ENCODE data around the gene C15orf39.

C15orf39 gene

GRCh38 chr15:75172284-75172820 is 29.3 kb upstream of the C15orf39 start:
- no peak for DNase-seq (ENCODE audit: low read depth)

DNA sequence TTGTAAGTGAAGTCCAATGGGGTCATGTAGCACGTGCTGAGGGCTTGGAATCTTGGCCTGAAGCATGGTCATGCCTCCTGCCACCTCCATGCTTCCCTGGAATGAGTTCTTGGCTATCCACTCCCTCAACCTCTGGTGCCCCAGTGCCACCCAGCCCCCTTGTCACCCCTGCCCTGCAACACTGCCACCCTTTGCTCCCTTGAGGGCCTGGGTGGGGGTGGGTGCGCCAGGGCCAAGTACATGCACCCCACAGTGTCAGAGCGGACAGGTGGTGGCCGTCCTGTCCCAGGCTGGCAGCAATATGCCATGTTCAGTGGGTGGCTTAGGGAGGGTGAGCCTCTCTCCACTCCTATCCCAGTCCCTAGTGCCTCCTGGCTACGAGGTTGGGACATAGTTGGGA is 27.6 kb upstream of the C15orf39 start:
- no peak for DNase-seq (ENCODE audit: low read depth)

DNA sequence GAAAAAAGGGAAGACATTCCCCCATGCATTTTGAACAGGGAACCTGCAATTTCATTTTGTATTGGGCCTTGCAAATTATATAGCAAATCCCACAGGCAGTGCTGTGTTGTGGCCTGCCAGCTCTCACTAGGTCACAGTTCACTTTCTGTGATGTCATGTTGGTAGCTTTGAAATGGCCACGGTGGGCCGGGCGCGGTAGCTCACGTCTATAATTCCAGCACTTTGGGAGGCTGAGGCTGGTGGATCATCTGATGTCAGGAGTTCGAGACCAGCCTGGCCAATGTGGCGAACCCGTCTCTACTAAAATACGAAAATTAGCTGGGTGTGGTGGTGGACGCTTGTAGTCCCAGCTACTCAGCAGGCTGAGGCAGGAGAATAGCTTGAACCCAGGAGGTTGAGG is 27.0 kb upstream of the C15orf39 start:
- no peak for DNase-seq (ENCODE audit: low read depth)

GRCh38 chr15:75176396-75176761 is 25.3 kb upstream of the C15orf39 start:
- DNase-seq (ENCODE audit: low read depth), result no peak

- no peak for DNase-seq (ENCODE audit: low read depth)
These were observed 24.2 kb upstream of the C15orf39 start for GRCh38 chr15:75177360-75178071.

DNA sequence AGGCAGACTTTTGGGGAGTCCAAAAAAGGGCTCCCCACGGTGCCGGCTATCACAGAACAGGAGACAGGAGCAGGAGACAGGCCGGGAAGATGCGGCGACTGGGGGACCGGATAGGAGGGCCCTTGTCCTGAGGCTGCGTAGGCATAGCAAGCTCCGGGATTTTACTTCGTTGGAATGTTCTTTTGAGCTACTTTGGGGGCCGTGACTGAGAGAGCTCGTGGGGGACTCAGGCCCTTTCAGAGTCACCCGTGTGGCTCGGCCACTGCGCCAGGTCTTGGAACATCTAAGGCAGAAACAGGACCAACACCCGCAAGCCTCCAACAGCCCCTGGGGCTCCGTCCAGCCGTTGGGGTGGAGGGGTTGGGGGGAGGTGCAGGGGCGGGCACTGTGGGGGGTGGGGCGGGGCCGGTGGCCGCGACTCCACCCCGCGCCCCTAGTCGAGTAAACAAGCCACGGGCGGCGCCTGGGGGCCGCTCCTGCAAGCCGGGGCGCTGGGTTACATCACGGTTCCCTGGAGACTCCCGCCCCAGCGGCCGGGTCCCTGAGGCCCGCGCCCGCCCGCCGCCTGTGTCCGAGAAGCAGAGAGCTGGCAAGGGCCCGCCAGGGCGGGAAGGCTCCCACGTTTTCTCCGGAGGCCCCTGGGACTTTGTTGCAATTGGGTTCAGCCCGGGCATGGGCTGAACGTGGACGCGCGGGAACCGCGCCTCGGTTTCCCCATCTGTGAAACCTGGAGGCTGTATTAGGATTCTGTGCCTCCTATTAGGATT is 23.3 kb upstream of the C15orf39 start:
- DNase-seq (ENCODE audit: low read depth), result no peak

- no peak for DNase-seq (ENCODE audit: low read depth)
These were observed 22.5 kb upstream of the C15orf39 start for GRCh38 chr15:75178938-75179745.

GRCh38 chr15:75179746-75180140 is 21.9 kb upstream of the C15orf39 start:
- DNase-seq (ENCODE audit: low read depth), result no peak

- no peak for DNase-seq (ENCODE audit: low read depth)
These were observed 19.9 kb upstream of the C15orf39 start for GRCh38 chr15:75181780-75182179.

- DNase-seq (ENCODE audit: low read depth), result no peak
These were observed 19.2 kb upstream of the C15orf39 start for GRCh38 chr15:75182187-75183131.

DNA sequence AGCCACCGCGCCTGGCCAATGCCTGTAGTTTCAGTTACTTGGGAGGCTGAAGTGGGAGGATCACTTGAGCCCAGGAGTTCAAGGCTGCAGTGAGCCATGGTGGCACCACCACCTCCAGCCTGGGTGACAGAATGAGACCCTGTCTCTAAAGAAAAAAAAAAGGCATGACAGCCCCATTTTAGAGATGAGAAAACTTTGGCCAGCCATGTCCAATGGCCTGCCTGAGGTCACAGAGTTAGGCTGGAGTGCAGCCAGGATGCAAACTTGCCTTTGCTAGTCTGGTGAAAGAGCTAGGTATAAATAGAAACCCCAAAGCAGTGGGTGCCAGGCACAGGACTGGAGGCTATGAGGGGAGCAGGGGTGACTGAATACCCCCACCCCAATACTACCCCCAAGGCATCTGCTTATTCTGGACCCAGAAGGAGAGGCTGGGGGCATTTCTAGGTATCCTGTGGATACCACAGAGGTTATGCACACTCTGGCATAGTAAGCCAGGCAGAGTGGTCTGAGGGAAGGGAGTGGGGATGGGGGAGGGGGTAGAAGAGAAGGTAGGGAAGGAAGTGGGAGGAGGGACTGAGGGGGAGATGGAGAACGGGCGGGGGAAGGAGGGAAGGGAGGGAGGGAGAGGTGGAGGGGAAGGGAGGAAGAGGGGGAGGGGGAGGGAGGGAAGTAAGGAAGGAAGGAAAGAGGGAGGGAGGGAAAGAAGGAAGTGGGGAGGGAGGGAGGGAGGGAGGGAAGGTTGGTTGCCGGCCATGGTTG is 16.2 kb upstream of the C15orf39 start:
- DNase-seq (ENCODE audit: low read depth), result no peak

GRCh38 chr15:75186044-75186443 is 15.6 kb upstream of the C15orf39 start:
- DNase-seq (ENCODE audit: low read depth), result no peak

GRCh38 chr15:75188499-75188898 is 13.2 kb upstream of the C15orf39 start:
- DNase-seq (ENCODE audit: low read depth), result no peak

- DNase-seq (ENCODE audit: low read depth), result no peak
These were observed 10.4 kb upstream of the C15orf39 start for GRCh38 chr15:75191235-75191634.

DNA sequence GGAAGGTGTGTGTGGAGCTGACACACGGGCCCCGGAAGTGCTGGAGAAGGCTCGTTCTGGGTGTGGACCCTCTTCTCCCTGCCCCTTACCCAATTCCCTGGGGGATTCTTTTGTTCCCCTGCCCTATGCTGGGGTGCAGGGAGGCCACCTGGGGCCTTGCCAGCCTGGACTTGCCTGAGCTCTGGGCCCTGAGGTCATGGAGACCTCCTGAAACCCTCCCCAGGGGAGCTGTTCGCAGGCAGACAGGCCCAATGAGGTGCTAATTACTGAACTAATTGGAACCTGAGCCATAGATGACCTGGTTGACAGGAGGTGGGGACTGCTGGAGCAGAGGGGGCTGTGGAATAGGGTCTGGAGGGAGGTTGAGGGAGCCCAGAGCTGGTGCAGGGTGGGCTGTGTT is 9.4 kb upstream of the C15orf39 start:
- DNase-seq (ENCODE audit: low read depth), result no peak

DNA sequence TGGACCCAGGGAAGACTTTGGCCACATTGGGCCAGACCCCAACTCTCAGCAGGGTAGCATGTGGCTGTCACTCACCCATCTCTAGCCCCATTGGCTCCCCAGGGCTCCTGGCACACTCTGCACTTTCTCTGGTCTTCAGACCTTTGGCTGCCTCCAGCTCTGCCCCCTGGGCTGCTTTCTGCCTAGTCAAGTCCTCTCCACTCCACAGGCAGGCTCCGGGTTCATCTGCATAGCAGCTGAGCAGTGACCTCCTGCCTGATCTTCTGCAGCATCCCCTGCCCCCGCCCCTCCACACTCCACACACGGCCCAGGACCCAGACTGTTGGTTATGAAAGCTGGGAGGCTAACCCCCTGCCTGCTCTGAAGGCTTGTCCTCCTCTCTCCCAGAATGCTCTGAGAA is 8.4 kb upstream of the C15orf39 start:
- no peak for DNase-seq (ENCODE audit: low read depth)

DNA sequence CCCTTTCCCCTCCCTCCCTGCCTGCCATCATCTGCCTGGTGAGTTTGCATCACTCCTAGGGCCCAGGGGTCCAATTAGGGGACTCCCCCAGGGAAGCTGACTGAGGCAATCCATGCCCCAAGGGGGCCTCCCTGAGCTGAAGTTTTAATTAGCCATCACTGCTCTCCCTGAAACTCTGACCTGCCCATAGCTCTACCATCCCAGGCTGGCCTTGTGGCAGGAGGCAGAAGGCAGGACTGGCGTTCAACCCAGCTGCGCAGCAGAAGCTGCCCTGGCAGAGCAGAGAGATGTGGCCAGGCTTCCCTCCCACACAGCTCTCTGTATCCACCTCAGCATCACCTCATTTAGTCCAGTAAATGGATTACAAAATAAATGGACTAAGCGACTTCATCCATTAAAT is 7.7 kb upstream of the C15orf39 start:
- DNase-seq (ENCODE audit: low read depth), result no peak

DNA sequence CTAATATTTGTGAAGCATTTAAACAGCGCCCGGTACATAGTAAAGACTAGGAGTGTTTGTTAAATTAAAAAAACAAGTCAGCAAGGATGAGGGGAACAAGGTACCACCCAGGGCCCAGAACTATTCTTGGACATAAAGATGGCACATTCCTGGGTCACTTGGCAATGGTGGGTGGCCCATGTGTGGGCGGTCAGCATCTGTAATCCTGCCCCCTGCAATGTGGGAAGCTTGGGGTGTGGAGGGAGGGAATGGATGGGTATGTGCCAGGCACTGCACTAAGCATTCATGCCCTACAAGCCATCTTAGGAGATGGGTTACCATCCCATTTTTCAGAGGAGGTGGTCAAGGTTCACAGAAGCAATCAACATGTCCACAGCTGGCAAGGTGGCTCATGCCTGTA is 7.3 kb upstream of the C15orf39 start:
- DNase-seq (ENCODE audit: low read depth), result no peak

- DNase-seq (ENCODE audit: low read depth), result no peak
These were observed 6.4 kb upstream of the C15orf39 start for GRCh38 chr15:75195122-75195765.

DNA sequence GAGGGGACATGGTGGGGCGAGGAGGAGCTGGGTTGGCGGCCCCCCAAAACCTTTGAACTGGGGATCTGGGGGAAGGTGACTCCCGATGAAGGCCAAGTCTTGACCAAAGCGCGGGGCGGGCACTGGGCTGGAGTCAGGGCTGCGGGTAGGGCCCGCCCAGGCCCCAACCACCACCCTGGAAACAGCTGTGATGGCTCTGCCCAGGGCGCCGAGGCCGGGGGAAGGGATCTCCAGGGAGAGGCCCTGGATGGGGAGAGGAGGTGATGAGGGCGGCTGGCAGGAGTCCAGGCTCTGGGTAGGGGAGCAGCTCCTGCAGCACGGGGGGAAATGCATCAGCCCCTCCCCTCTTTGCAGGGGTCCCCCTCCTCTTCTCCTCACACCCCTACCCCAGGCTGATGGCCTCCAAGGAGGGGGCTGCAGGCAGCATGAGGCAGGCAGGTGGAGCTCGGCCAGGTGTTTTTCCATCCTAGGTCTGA is 5.9 kb upstream of the C15orf39 start:
- DNase-seq (ENCODE audit: low read depth), result no peak
